HL-60 (cell line): ENCODE measurements around the gene PNMA8C.

Source experiments
- DNase-seq, 2 experiments: peaks; one replicate each; pipeline ENCODE4 v3.0.0-alpha.2; 2010 to 2020; ENCODE audit warnings: low read depth in 1 of 2, low spot score in 1 of 2
- H3K27ac ChIP-seq: fragments of 250-450 bp; sonication (Bioruptor Pico); replicated peaks from 2 replicates; pipeline ENCODE4 v1.5.1; 2020; ENCODE audit warnings: mild to moderate bottlenecking, moderate library complexity
- H3K27me3 ChIP-seq: fragments of 250-450 bp; sonication (Bioruptor Pico); 2 replicates; pipeline ENCODE4 v1.5.1; 2021; ENCODE audit warnings: mild to moderate bottlenecking, moderate library complexity; ENCODE audit not compliant: insufficient read depth, poor library complexity, severe bottlenecking
- H3K4me3 ChIP-seq: replicated peaks from 2 replicates; pipeline ENCODE4 v1.5.1; 2011; ENCODE audit warnings: mild to moderate bottlenecking, control low read depth, low read length; ENCODE audit not compliant: insufficient read depth
- GABPA ChIP-seq: IDR thresholded peaks from 2 replicates; pipeline ENCODE4 v1.6.1; 2012; ENCODE audit warnings: low read depth
- POLR2AphosphoS5 ChIP-seq: IDR thresholded peaks from 2 replicates; pipeline ENCODE4 v1.6.1; 2012; ENCODE audit warnings: low read depth
- SPI1 ChIP-seq: IDR thresholded peaks from 2 replicates; pipeline ENCODE4 v1.6.1; 2012; ENCODE audit warnings: low read depth, mild to moderate bottlenecking, borderline replicate concordance
- TF ChIP-seq, protein P1 (sequence below): IDR thresholded peaks from 2 replicates; pipeline ENCODE4 v1.6.1; 2012; ENCODE audit warnings: low read depth; ENCODE audit not compliant: insufficient replicate concordance
- TF ChIP-seq, protein P2 (sequence below): IDR thresholded peaks from one replicate; pipeline ENCODE4 v1.5.1; 2011; ENCODE audit warnings: low read length, control low read depth, inconsistent platforms; ENCODE audit not compliant: insufficient read depth

Gene PNMA8C

GRCh38 chr19:46383171-46383815, 45.4 kb downstream of the PNMA8C start:
- no peak overlapping the region for H3K4me3 ChIP-seq
- H3K27me3 ChIP-seq = no peaks in the 10 kb centered on the region
- H3K27ac ChIP-seq = no peak overlapping the region
- TF ChIP-seq, protein P1, sequence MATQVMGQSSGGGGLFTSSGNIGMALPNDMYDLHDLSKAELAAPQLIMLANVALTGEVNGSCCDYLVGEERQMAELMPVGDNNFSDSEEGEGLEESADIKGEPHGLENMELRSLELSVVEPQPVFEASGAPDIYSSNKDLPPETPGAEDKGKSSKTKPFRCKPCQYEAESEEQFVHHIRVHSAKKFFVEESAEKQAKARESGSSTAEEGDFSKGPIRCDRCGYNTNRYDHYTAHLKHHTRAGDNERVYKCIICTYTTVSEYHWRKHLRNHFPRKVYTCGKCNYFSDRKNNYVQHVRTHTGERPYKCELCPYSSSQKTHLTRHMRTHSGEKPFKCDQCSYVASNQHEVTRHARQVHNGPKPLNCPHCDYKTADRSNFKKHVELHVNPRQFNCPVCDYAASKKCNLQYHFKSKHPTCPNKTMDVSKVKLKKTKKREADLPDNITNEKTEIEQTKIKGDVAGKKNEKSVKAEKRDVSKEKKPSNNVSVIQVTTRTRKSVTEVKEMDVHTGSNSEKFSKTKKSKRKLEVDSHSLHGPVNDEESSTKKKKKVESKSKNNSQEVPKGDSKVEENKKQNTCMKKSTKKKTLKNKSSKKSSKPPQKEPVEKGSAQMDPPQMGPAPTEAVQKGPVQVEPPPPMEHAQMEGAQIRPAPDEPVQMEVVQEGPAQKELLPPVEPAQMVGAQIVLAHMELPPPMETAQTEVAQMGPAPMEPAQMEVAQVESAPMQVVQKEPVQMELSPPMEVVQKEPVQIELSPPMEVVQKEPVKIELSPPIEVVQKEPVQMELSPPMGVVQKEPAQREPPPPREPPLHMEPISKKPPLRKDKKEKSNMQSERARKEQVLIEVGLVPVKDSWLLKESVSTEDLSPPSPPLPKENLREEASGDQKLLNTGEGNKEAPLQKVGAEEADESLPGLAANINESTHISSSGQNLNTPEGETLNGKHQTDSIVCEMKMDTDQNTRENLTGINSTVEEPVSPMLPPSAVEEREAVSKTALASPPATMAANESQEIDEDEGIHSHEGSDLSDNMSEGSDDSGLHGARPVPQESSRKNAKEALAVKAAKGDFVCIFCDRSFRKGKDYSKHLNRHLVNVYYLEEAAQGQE = no peak
- TF ChIP-seq SPI1 (no peak), POLR2AphosphoS5 (no peak), GABPA (no peak)
- TF ChIP-seq, protein P2, sequence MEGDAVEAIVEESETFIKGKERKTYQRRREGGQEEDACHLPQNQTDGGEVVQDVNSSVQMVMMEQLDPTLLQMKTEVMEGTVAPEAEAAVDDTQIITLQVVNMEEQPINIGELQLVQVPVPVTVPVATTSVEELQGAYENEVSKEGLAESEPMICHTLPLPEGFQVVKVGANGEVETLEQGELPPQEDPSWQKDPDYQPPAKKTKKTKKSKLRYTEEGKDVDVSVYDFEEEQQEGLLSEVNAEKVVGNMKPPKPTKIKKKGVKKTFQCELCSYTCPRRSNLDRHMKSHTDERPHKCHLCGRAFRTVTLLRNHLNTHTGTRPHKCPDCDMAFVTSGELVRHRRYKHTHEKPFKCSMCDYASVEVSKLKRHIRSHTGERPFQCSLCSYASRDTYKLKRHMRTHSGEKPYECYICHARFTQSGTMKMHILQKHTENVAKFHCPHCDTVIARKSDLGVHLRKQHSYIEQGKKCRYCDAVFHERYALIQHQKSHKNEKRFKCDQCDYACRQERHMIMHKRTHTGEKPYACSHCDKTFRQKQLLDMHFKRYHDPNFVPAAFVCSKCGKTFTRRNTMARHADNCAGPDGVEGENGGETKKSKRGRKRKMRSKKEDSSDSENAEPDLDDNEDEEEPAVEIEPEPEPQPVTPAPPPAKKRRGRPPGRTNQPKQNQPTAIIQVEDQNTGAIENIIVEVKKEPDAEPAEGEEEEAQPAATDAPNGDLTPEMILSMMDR = no peak
- DNase-seq = no peak

GRCh38 chr19:46381756-46382345, 46.9 kb downstream of the PNMA8C start:
- no peak overlapping the region for H3K27ac ChIP-seq
- H3K4me3 ChIP-seq = no peak overlapping the region
- H3K27me3 ChIP-seq = no peaks in the 10 kb centered on the region
- TF ChIP-seq, protein P1 = no peak
- TF ChIP-seq, protein P2 = no peak
- TF ChIP-seq SPI1 = no peak
- TF ChIP-seq POLR2AphosphoS5 = no peak
- TF ChIP-seq GABPA = no peak
- no peak for DNase-seq

DNA sequence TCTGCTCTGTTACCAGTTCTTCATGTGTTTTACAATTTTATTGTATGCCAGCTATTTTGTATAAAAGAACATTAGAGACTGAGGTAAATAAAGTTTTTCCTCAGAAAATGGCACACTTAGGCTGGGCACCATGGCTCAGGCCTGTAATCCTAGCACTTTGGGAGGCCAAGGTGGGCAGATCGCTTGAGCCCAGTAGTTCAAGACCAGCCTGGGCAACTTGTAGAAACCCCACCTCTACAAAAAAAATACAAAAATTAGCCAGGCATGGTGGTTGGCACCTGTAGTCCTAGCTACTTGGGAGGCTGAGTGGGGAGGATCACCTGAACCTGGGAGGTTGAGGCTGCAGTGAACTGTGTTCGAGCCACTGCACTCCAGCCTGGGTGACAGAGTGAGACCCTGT, 47.4 kb downstream of the PNMA8C start:
- Histone ChIP-seq H3K27me3 (no peaks in the 10 kb centered on the region), H3K27ac (no peak overlapping the region), H3K4me3 (no peak overlapping the region)
- DNase-seq = no peak
- TF ChIP-seq SPI1 (no peak), GABPA (no peak), POLR2AphosphoS5 (no peak)
- TF ChIP-seq, protein P2 = no peak
- TF ChIP-seq, protein P1 = no peak
